ENCODE measurements around the gene DDTL.

- TF ChIP-seq MAX (IDR thresholded peaks at IDR 0.05; ENCODE audit: low read depth, low read length) (no peak), CTCF (IDR thresholded peaks at IDR 0.05; ENCODE audit: low read depth, low read length) (no peak), POLR2A (IDR thresholded peaks at IDR 0.05; ENCODE audit: extremely low read depth, insufficient read length) (no peak)
These were observed 35.6 kb downstream of the DDTL start for GRCh38 chr22:24002272-24002671.

All from NB4 (cell line).